Neural cell (in vitro differentiated cells): Measurements from ENCODE around the gene KLK10. TPM values are rescaled to one million over a fixed set of nuclear protein-coding genes. Genes with fewer than 3 reads are reported as not detected.

Source experiments
- H2AFZ ChIP-seq: fragments of 200-600, 300-800 bp; sonication (generic), shearing (Covaris generic); 2 replicates; pipeline ENCODE4 v1.6.0; 2014; ENCODE audit warnings: low read depth, mild to moderate bottlenecking, antibody characterized with exemption, low read length, moderate library complexity
- H3F3A ChIP-seq: fragments of 200-600 bp; shearing (Covaris generic); 2 replicates; pipeline ENCODE4 v1.6.1; 2016; ENCODE audit warnings: mild to moderate bottlenecking, moderate library complexity, mixed read lengths, antibody characterized with exemption, low read length; ENCODE audit not compliant: insufficient read depth, poor library complexity, severe bottlenecking
- H3K27ac ChIP-seq: fragments of 200-600, 300-800 bp; sonication (generic), shearing (Covaris generic); 2 replicates; pipeline ENCODE4 v1.5.1; 2014; ENCODE audit warnings: mild to moderate bottlenecking, low read length, moderate library complexity
- H3K27me3 ChIP-seq: fragments of 300-800, 200-600 bp; sonication (generic), shearing (Covaris generic); 2 replicates; pipeline ENCODE4 v1.6.0; 2014; ENCODE audit warnings: mild to moderate bottlenecking, low read depth, low read length, moderate library complexity; ENCODE audit not compliant: insufficient read depth
- H3K36me3 ChIP-seq: fragments of 300-800, 200-600 bp; sonication (generic), shearing (Covaris generic); 2 replicates; pipeline ENCODE4 v1.5.1; 2014; ENCODE audit warnings: mild to moderate bottlenecking, antibody characterized with exemption, low read length, moderate library complexity; ENCODE audit not compliant: insufficient read depth
- H3K4me2 ChIP-seq: fragments of 300-800, 200-600 bp; sonication (generic), shearing (Covaris generic); 2 replicates; pipeline ENCODE4 v1.6.0; 2014; ENCODE audit warnings: mild to moderate bottlenecking, low read length
- H3K4me3 ChIP-seq: fragments of 300-800, 200-600 bp; sonication (generic), shearing (Covaris generic); 2 replicates; pipeline ENCODE4 v1.5.1; 2014; ENCODE audit warnings: mild to moderate bottlenecking, low read length, moderate library complexity
- H3K79me2 ChIP-seq: fragments of 200-600 bp; shearing (Covaris generic); replicated peaks from 2 replicates; pipeline ENCODE4 v1.6.0; 2014; ENCODE audit warnings: mild to moderate bottlenecking, low read length, moderate library complexity; ENCODE audit not compliant: insufficient read depth
- H3K9ac ChIP-seq: fragments of 300-800, 200-600 bp; sonication (generic), shearing (Covaris generic); 2 replicates; pipeline ENCODE4 v1.6.1; 2016; ENCODE audit warnings: mild to moderate bottlenecking, low read length, mixed read lengths
- H3K9me2 ChIP-seq: fragments of 200-600 bp; shearing (Covaris generic); 2 replicates; pipeline ENCODE4 v1.6.1; 2016; ENCODE audit warnings: mild to moderate bottlenecking, low read length, mixed read lengths; ENCODE audit not compliant: insufficient read depth
- H3K9me3 ChIP-seq: fragments of 200-600, 300-800 bp; sonication (generic), shearing (Covaris generic); 2 replicates; pipeline ENCODE4 v1.6.1; 2016; ENCODE audit warnings: mild to moderate bottlenecking, mixed run types, low read length, moderate library complexity, mixed read lengths
- H4K20me1 ChIP-seq: fragments of 200-600 bp; shearing (Covaris generic); 2 replicates; pipeline ENCODE4 v1.6.1; 2016; ENCODE audit warnings: mild to moderate bottlenecking, mixed run types; ENCODE audit not compliant: insufficient read depth
- EP300 ChIP-seq: fragments of 450-650 bp; conservative IDR thresholded peaks from 2 replicates; pipeline ENCODE4 v1.6.1; 2014; ENCODE audit warnings: antibody characterized with exemption, mild to moderate bottlenecking, moderate library complexity; ENCODE audit not compliant: poor library complexity, severe bottlenecking
- EZH2 ChIP-seq: fragments of 200-600, 300-800 bp; shearing (Covaris generic), sonication (generic); IDR thresholded peaks from 2 replicates; pipeline ENCODE4 v1.6.1; 2014; ENCODE audit warnings: antibody characterized with exemption, low read length, borderline replicate concordance, mild to moderate bottlenecking; ENCODE audit not compliant: insufficient read depth, poor library complexity, severe bottlenecking
- MXI1 ChIP-seq: fragments of 450-650 bp; conservative IDR thresholded peaks from 2 replicates; pipeline ENCODE4 v1.6.1; 2014; ENCODE audit warnings: antibody characterized with exemption, mild to moderate bottlenecking; ENCODE audit not compliant: poor library complexity, severe bottlenecking
- POLR2AphosphoS5 ChIP-seq: IDR thresholded peaks from 2 replicates; pipeline ENCODE4 v1.6.1; 2012
- RAD21 ChIP-seq: fragments of 450-650 bp; conservative IDR thresholded peaks from 2 replicates; pipeline ENCODE4 v1.6.1; 2014; ENCODE audit warnings: antibody characterized with exemption, mild to moderate bottlenecking, moderate library complexity
- SMC3 ChIP-seq: fragments of 450-650 bp; conservative IDR thresholded peaks from 2 replicates; pipeline ENCODE4 v1.6.1; 2014; ENCODE audit warnings: antibody characterized with exemption, mild to moderate bottlenecking, moderate library complexity; ENCODE audit not compliant: poor library complexity
- TAF1 ChIP-seq: IDR thresholded peaks from 2 replicates; pipeline ENCODE4 v1.6.1; 2012; ENCODE audit warnings: low read depth
- polyA plus RNA-seq: library from polyadenylated mRNA; depleted of rRNA; stranded (reverse); fragments of >200 nt; gene quantifications from 2 replicates; pipeline ENCODE4 v1.2.3, GENCODE V29; 2014
- TF ChIP-seq, protein P1 (sequence below): IDR thresholded peaks from 2 replicates; pipeline ENCODE4 v1.6.1; 2012; ENCODE audit warnings: borderline replicate concordance
- TF ChIP-seq, protein P2 (sequence below): fragments of 450-650 bp; IDR thresholded peaks from 2 replicates; pipeline ENCODE4 v1.5.1; 2014; ENCODE audit warnings: antibody characterized with exemption, mild to moderate bottlenecking, moderate library complexity; ENCODE audit not compliant: poor library complexity, severe bottlenecking

Gene KLK10
- polyA plus RNA-seq, 1 donor from 2014 or later, result 0.73 TPM

DNA sequence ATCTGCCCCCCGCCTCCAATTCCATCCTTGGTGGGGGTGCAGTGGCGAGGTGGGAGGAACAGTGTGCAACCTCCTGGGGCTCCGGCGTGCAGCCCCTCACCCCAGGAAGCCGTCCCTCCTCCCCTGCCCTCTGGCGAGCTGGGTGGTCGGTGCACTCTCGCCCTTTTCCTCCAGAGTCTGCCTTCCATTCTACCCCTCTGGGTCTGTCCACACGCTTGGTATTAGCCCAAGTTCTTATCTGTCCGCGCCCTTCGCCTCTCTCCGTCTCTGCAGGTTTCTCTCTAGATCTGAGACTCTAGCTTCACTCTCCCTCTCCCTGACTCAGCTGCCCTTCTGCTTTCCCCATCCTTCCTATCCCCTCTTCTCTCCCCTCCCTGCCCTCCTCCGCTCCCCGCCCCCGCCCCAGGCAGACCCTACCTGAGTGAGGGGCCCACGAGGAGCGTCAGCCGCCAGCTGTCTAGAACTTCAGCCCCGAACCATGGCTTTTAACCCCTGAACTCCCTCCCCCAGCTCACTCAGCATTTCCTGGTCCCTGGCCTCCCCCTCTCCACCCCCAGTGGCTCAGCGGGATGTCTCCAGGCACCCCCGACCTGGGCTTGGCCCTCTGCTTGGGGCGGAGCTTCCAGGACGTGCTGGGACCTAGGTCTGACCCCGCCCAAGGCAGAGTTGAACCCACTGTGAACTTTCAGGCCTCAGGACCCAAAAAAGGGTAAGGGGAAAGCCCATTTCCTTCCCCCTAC is 45.9 kb upstream of the KLK10 start:
- peaks cover 16% of the 10 kb centered on the region for H3K27me3 ChIP-seq
- TF ChIP-seq MXI1 (no peak), SMC3 (no peak), POLR2AphosphoS5 (no peak), TAF1 (no peak), EP300 (no peak), RAD21 (no peak), EZH2 (no peak)
- TF ChIP-seq, protein P1, sequence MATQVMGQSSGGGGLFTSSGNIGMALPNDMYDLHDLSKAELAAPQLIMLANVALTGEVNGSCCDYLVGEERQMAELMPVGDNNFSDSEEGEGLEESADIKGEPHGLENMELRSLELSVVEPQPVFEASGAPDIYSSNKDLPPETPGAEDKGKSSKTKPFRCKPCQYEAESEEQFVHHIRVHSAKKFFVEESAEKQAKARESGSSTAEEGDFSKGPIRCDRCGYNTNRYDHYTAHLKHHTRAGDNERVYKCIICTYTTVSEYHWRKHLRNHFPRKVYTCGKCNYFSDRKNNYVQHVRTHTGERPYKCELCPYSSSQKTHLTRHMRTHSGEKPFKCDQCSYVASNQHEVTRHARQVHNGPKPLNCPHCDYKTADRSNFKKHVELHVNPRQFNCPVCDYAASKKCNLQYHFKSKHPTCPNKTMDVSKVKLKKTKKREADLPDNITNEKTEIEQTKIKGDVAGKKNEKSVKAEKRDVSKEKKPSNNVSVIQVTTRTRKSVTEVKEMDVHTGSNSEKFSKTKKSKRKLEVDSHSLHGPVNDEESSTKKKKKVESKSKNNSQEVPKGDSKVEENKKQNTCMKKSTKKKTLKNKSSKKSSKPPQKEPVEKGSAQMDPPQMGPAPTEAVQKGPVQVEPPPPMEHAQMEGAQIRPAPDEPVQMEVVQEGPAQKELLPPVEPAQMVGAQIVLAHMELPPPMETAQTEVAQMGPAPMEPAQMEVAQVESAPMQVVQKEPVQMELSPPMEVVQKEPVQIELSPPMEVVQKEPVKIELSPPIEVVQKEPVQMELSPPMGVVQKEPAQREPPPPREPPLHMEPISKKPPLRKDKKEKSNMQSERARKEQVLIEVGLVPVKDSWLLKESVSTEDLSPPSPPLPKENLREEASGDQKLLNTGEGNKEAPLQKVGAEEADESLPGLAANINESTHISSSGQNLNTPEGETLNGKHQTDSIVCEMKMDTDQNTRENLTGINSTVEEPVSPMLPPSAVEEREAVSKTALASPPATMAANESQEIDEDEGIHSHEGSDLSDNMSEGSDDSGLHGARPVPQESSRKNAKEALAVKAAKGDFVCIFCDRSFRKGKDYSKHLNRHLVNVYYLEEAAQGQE, result no peak
- TF ChIP-seq, protein P2, sequence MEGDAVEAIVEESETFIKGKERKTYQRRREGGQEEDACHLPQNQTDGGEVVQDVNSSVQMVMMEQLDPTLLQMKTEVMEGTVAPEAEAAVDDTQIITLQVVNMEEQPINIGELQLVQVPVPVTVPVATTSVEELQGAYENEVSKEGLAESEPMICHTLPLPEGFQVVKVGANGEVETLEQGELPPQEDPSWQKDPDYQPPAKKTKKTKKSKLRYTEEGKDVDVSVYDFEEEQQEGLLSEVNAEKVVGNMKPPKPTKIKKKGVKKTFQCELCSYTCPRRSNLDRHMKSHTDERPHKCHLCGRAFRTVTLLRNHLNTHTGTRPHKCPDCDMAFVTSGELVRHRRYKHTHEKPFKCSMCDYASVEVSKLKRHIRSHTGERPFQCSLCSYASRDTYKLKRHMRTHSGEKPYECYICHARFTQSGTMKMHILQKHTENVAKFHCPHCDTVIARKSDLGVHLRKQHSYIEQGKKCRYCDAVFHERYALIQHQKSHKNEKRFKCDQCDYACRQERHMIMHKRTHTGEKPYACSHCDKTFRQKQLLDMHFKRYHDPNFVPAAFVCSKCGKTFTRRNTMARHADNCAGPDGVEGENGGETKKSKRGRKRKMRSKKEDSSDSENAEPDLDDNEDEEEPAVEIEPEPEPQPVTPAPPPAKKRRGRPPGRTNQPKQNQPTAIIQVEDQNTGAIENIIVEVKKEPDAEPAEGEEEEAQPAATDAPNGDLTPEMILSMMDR, result no peak
- H3K9ac ChIP-seq, result no peak overlapping the region
- H3K4me3 ChIP-seq, result peak overlapping the region; percentile 47
- H3K79me2 ChIP-seq, result no peaks in the 10 kb centered on the region
- no peaks in the 10 kb centered on the region for H3K36me3 ChIP-seq
- no peaks in the 10 kb centered on the region for H3F3A ChIP-seq
- no peak overlapping the region for H3K4me2 ChIP-seq
- no peaks in the 10 kb centered on the region for H4K20me1 ChIP-seq
- H3K9me3 ChIP-seq, result no peaks in the 10 kb centered on the region
- no peaks in the 10 kb centered on the region for H3K9me2 ChIP-seq
- no peak overlapping the region for H3K27ac ChIP-seq
- no peak overlapping the region for H2AFZ ChIP-seq

DNA sequence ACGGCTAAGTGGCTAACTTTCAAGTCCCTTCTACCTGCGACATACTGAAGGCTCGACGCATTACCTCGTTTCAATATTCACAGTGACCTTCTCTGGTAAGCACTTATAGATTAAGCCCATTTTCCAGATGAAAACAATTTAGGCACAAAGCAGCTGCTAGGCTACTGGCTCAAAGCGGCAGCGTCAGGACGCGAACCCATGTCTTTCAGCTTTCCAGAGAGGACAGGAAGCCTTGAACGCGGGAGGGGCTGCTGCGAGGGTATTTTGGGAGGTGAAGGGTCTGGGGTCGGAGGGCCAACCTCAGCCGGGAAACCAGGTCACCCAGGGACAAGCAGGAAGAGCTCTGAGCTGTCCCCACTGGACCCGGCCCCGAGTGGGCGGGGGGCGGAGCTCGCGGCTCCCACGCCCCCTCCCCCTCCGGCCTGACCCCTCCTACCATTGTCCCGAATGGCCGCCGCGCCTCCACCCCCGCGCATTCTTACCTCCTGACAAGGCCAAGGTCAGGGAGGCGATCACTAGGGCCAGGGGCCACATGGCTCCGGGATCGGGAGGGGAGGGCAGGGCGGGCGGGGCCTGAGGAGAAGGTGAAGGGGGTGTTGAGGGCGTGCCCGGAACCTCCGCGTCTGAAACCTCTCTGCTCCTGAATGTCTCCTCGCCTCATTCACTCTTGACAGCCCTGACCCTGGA is 45.2 kb upstream of the KLK10 start, which contains the start of gene KLK13:
Gene KLK13 (minus strand): TSS at position 559 of the 687 bp plus-strand sequence. CDS start 25 bp downstream, at position 534.
- no peaks in the 10 kb centered on the region for H3K9me2 ChIP-seq
- no peak within 1 kb of the TSS for H3K9ac ChIP-seq
- no peaks in the 10 kb centered on the region for H3K36me3 ChIP-seq
- H4K20me1 ChIP-seq, result no peaks in the 10 kb centered on the region
- no peaks in the 10 kb centered on the region for H3K79me2 ChIP-seq
- H3K4me2 ChIP-seq, result no peak within 1 kb of the TSS
- peak within 1 kb of the TSS; percentile 47 for H3K4me3 ChIP-seq
- no peak within 1 kb of the TSS for H2AFZ ChIP-seq
- H3K27me3 ChIP-seq, result peaks cover 16% of the 10 kb centered on the region
- H3K9me3 ChIP-seq, result no peaks in the 10 kb centered on the region
- no peak within 1 kb of the TSS for H3K27ac ChIP-seq
- TF ChIP-seq EZH2 (no peak), EP300 (no peak), SMC3 (no peak)
- TF ChIP-seq, protein P2, result no peak
- H3F3A ChIP-seq, result no peaks in the 10 kb centered on the region
